ENCODE results near the gene SBF2.

Gene SBF2

GRCh38 chr11:9895006-9895405, 399.0 kb downstream of the SBF2 start:
- H3K27ac ChIP-seq: no peak overlapping the region
- TF ChIP-seq CTCF (conservative IDR thresholded peaks at IDR 0.05): no peak

- peak; percentile 40 for TF ChIP-seq CTCF (conservative IDR thresholded peaks at IDR 0.05)
- H3K27ac ChIP-seq: peak overlapping the region; percentile 39; the same call in 1 of the 2 replicates
Measured at GRCh38 chr11:9893474-9893873, 400.5 kb downstream of the SBF2 start.

GRCh38 chr11:9888938-9889337, 405.1 kb downstream of the SBF2 start:
- H3K27ac ChIP-seq: no peak overlapping the region
- TF ChIP-seq CTCF (conservative IDR thresholded peaks at IDR 0.05): no peak

- TF ChIP-seq CTCF (conservative IDR thresholded peaks at IDR 0.05): no peak
Measured at GRCh38 chr11:9887472-9887871, 406.5 kb downstream of the SBF2 start.

GRCh38 chr11:9886595-9886994, 407.4 kb downstream of the SBF2 start:
- H3K27ac ChIP-seq: no peak overlapping the region

More at GRCh38 chr11:9887472-9887871, 406.5 kb downstream of the SBF2 start:
- H3K27ac ChIP-seq: no peak overlapping the region

GRCh38 chr11:9884601-9885000, 409.4 kb downstream of the SBF2 start:
- H3K27ac ChIP-seq: no peak overlapping the region

More at GRCh38 chr11:9886595-9886994, 407.4 kb downstream of the SBF2 start:
- no peak for TF ChIP-seq CTCF (conservative IDR thresholded peaks at IDR 0.05)

GRCh38 chr11:9880657-9881056, 413.4 kb downstream of the SBF2 start:
- H3K27ac ChIP-seq: no peak overlapping the region
- no peak for TF ChIP-seq CTCF (conservative IDR thresholded peaks at IDR 0.05)

More at GRCh38 chr11:9884601-9885000, 409.4 kb downstream of the SBF2 start:
- TF ChIP-seq CTCF (conservative IDR thresholded peaks at IDR 0.05): no peak
